Measurements from ENCODE around the gene CD99L2.

The CD99L2 gene

GRCh38 chrX:150759568-150760416, 138.7 kb downstream of the CD99L2 start:
- no peak for DNase-seq

- no peak for DNase-seq
Measured at GRCh38 chrX:150757371-150757770, 141.1 kb downstream of the CD99L2 start.

- no peak for DNase-seq
Measured at GRCh38 chrX:150753968-150754367, 144.5 kb downstream of the CD99L2 start.

GRCh38 chrX:150753357-150753756, 145.1 kb downstream of the CD99L2 start:
- DNase-seq = no peak

- DNase-seq = no peak
Measured at GRCh38 chrX:150752124-150752523, 146.3 kb downstream of the CD99L2 start.

GRCh38 chrX:150736475-150736874, 162.0 kb downstream of the CD99L2 start:
- no peak for DNase-seq

- no peak for DNase-seq
Measured at GRCh38 chrX:150731795-150732194, 166.7 kb downstream of the CD99L2 start.

GRCh38 chrX:150730719-150731118, 167.7 kb downstream of the CD99L2 start:
- no peak for DNase-seq

GRCh38 chrX:150729956-150730355, 168.5 kb downstream of the CD99L2 start:
- DNase-seq = no peak

- no peak for DNase-seq
Measured at GRCh38 chrX:150719621-150720020, 178.8 kb downstream of the CD99L2 start.

Measured in NCI-H2107 (cell line).